Right lobe of liver (tissue), 4 donors: ENCODE data around the gene SNAI1.

ENCODE experiments used
- CTCF ChIP-seq, 4 donors: fragments of 200-600 bp in 3 of 4; fragments of 450-650 bp in 1 of 4; IDR thresholded peaks; one replicate each; pipeline versions ENCODE4 v1.5.1 to v1.8.0; 2016 to 2022; ENCODE audit warnings: antibody characterized with exemption in 4 of 4, mild to moderate bottlenecking in 2 of 4
- POLR2A ChIP-seq: fragments of 450-650 bp; IDR thresholded peaks from one replicate; pipeline ENCODE4 v1.6.1; 2017; ENCODE audit warnings: antibody characterized with exemption, mild to moderate bottlenecking
- donor health status: DM: no; HTN: no; CAD: no.
- donor health status: DM: no; HTN: no; CAD: no.
- donor health status: DM: no; HTN: yes; CAD: no.

GRCh38 chr20:49948809-49949507, 33.8 kb upstream of the SNAI1 start:
- TF ChIP-seq CTCF (IDR thresholded peaks at IDR 0.05) (no peak), POLR2A (no peak)
